ENCODE results near the gene LINS1.

LINS1 gene

DNA sequence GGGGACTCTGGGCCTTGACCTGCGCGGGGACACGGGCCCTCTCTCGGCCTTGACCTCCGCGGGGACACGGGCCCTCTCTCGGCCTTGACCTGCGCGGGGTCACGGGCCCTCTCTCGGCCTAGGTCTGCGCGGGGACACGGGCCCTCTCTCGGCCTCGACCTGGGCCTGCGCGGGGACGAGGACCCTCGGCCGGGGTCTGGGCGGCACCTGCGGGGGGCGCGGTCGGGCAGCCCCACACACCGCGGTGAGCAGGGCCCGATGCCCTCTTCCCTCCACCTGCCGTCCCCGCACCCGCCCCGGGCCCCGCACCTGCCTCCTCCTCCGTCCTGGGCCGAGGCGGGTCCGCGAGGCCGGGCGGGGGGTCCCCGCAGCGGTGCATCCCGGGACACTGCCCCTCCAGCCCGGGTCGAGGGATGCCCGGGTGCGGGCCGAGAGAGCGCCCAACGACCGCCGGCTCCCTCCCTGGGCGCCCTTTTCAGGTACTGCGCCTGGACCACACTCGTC is 57.6 kb downstream of the LINS1 start:
- DNase-seq, result no peak

DNA sequence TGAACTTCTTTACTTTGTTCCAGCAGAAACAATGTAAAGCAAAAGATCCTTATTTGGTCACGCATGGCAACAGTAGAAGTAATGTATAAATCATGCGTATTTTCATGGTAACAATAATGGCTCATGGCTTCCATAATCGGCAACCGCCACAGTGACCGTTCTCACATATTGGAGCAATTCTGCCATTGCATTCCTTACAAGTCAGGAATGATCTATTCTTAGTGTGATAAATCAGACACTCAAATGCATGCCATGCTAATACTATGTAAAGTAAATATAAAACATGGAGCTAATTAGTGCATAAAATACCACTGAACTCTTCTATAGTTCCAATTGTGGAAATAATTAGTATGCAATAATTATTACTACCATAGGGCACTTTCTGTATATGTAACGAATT is 59.7 kb downstream of the LINS1 start:
- DNase-seq, result no peak

DNA sequence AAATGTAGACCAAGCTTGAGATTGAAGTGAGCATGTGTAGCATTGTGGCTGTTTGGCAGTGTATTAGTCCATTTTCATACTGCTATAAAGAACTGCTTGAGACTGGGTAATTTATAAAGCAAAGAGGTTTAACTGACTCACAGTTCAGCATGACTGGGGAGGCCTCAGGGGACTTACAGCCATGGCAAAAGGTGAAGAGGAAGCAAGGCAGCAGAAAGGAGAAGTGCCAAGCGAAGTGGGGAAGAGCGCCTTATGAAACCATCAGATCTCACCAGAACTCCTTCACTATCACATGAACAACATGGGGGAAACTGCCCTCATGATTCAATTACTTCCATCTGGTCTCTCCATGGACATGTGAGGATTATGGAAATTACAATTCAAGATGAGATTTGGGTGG is 64.7 kb downstream of the LINS1 start:
- DNase-seq, result no peak

DNA sequence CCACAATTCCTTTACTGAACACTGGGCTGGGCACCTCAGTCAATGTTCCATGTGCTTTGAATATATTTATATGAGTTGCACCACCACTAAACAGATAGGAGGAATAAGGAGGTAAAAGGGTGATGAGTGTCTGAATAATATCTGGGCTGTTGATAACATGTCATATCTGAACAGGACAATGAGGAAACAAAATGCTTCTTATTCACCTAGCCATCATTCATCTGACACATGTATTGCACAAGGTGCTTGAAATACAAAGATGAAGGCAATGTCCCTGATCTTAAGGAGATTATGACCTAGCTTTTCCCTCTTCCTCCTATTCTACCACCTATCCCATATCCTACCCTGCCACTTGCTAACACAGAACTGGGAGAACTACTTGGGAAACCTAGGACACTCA is 65.3 kb downstream of the LINS1 start:
- DNase-seq, result no peak

DNA sequence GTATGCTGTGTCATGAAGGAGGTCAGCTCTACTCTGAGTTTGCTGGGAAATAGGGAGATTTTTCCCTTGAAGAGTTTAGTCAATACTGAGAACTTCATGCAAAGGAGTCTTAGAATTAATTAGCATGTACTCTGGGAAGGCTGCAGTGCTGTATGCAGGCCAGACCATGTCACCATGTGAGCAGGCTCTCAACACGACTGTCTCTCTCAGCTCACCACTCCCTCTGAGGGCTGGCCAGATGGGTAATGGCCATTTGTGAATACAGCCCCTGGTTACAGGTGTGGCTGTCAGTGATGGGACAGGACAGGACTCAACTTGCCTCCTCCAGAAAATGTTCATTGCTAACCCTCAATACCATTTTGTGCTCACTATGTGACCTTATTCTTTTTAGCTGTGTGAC is 68.1 kb downstream of the LINS1 start:
- no peak for DNase-seq

DNA sequence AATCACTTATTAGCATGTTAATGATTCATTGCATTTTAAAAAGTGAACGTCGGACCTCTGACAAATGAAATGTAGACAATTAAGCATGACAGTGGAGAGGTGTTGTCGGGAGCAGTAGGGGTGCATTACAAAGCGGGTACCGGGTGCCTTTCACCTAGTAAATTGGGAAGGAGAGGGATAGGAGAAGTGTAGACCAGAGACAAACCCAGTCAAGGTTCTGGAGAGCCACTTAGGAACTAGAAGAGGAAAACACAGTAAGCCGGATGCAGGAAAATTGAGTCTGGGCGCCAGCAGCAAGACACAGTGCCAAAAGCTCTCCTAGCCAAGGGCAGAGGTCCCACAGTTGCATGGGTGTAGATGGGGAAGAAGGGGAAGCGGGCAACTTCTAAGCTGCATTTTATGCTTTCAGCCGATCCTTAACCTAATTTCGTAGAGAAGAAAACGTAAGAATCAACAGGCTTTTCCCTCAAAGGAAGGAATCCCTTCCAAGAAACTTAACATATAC is 70.1 kb downstream of the LINS1 start:
- DNase-seq, result no peak

- no peak for DNase-seq
Observed at GRCh38 chr15:100531204-100531603, 70.8 kb downstream of the LINS1 start.

GRCh38 chr15:100529556-100529955 is 72.4 kb downstream of the LINS1 start:
- DNase-seq, result no peak

GRCh38 chr15:100528833-100529428 is 73.1 kb downstream of the LINS1 start, which contains the start of gene CERS3:
Gene CERS3, minus strand, starts transcription at chr15:100528950. Its CDS starts 27,101 bp downstream, at chr15:100501849.
- no peak for DNase-seq

DNA sequence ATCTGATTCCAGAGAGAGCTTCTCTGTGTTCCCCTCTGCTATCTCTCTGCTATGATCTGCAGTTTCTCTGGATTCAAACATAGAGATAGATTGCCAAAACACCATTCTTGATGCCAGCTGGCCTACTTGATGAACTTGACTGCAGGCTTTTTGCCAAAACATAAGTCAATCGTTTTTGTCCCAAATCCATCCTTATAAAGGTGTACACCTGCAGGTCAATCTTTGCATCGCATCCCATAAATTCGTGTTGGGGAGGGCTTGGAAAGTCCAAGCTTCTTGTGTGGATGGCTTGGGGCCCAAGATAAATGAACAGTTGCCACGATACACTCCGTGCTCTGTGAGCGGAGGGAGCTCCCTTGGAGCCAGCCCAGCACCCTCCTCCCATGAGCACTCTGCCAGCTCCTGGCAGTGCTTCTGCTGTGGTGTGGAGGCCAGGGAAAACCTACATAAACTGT is 75.9 kb downstream of the LINS1 start:
- no peak for DNase-seq

GRCh38 chr15:100525436-100525835 is 76.5 kb downstream of the LINS1 start:
- DNase-seq, result no peak

GRCh38 chr15:100524326-100524725 is 77.7 kb downstream of the LINS1 start:
- DNase-seq, result no peak

GRCh38 chr15:100521907-100522306 is 80.1 kb downstream of the LINS1 start:
- no peak for DNase-seq

- no peak for DNase-seq
Observed at GRCh38 chr15:100520132-100520921, 81.7 kb downstream of the LINS1 start.

DNA sequence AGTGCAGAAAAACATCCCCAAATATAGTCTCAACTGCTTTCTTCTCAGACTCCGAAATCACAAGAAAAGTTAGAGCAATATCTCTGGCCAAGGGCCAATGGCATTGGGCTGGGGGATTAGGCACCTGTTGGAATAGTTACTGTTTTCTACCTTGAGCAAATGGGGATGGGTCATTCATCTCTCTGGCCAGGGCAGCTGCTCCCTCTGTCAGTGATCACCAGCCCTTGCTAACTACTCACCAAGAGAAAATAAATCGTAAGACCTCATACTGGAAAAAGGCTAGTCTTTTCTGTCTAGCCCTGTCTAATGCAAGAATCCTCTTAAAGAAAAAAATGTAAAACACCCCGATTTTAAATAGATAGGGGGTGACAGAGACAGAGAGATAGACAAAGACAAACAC is 84.1 kb downstream of the LINS1 start:
- DNase-seq, result no peak
